Measurements from ENCODE around the gene ARHGAP40.
"Not testable (repeated sequence)": the region's sequence is repeated elsewhere in the genome, so short reads cannot be mapped to it uniquely, and the experiment has no call there.

Gene ARHGAP40

GRCh38 chr20:38589351-38589750 lies 12.3 kb upstream of the ARHGAP40 start:
- no peaks in the 10 kb centered on the region for H3K27me3 ChIP-seq (replicated peaks)
- no peak overlapping the region for H3K4me3 ChIP-seq (ENCODE audit: low read depth, low read length)
- no peak for DNase-seq
- H3K27ac ChIP-seq: no peak overlapping the region
- no peak for TF ChIP-seq CTCF (IDR thresholded peaks at IDR 0.05; ENCODE audit: low read depth, low read length, missing control alignments)
- in situ Hi-C loops (cut with HindIII; ENCODE audit: low pct_ligation_motif_present, low sequenced_read_pairs): no loop called here
- H3K36me3 ChIP-seq (replicated peaks): no peaks in the 10 kb centered on the region

GRCh38 chr20:38589967-38590675 lies 11.5 kb upstream of the ARHGAP40 start:
- Histone ChIP-seq H3K27me3 (replicated peaks) (no peaks in the 10 kb centered on the region), H3K27ac (no peak overlapping the region), H3K36me3 (replicated peaks) (no peaks in the 10 kb centered on the region), H3K4me3 (ENCODE audit: low read depth, low read length) (no peak overlapping the region)
- in situ Hi-C loops (cut with HindIII; ENCODE audit: low pct_ligation_motif_present, low sequenced_read_pairs): no loop called here
- DNase-seq: no peak
- TF ChIP-seq CTCF (IDR thresholded peaks at IDR 0.05; ENCODE audit: low read depth, low read length, missing control alignments): no peak

GRCh38 chr20:38590676-38591473 lies 10.7 kb upstream of the ARHGAP40 start:
- peak; percentile 16 for DNase-seq
- no peaks in the 10 kb centered on the region for H3K27me3 ChIP-seq (replicated peaks)
- in situ Hi-C loops (cut with HindIII; ENCODE audit: low pct_ligation_motif_present, low sequenced_read_pairs): no loop called here
- no peaks in the 10 kb centered on the region for H3K36me3 ChIP-seq (replicated peaks)
- H3K27ac ChIP-seq: no peak overlapping the region
- no peak for TF ChIP-seq CTCF (IDR thresholded peaks at IDR 0.05; ENCODE audit: low read depth, low read length, missing control alignments)
- H3K4me3 ChIP-seq (ENCODE audit: low read depth, low read length): no peak overlapping the region

GRCh38 chr20:38591474-38592410 lies 9.9 kb upstream of the ARHGAP40 start:
- TF ChIP-seq CTCF (IDR thresholded peaks at IDR 0.05; ENCODE audit: low read depth, low read length, missing control alignments): no peak
- no peak for DNase-seq
- no peak overlapping the region for H3K27ac ChIP-seq
- in situ Hi-C loops (cut with HindIII; ENCODE audit: low pct_ligation_motif_present, low sequenced_read_pairs): no loop called here
- no peaks in the 10 kb centered on the region for H3K27me3 ChIP-seq (replicated peaks)
- no peaks in the 10 kb centered on the region for H3K36me3 ChIP-seq (replicated peaks)
- H3K4me3 ChIP-seq (ENCODE audit: low read depth, low read length): no peak overlapping the region

- in situ Hi-C loops (cut with HindIII; ENCODE audit: low pct_ligation_motif_present, low sequenced_read_pairs); H3K27ac ChIP-seq; H3K27me3 ChIP-seq (replicated peaks); H3K4me3 ChIP-seq (ENCODE audit: low read depth, low read length); H3K36me3 ChIP-seq (replicated peaks): not testable (repeated sequence)
- DNase-seq: peak; percentile 12
Observed at GRCh38 chr20:38592411-38592790, 9.2 kb upstream of the ARHGAP40 start.

- H3K36me3 ChIP-seq (replicated peaks); DNase-seq; in situ Hi-C loops (cut with HindIII; ENCODE audit: low pct_ligation_motif_present, low sequenced_read_pairs); H3K27me3 ChIP-seq (replicated peaks); H3K4me3 ChIP-seq (ENCODE audit: low read depth, low read length); H3K27ac ChIP-seq: not testable (repeated sequence)
Observed at GRCh38 chr20:38594281-38594680, 7.3 kb upstream of the ARHGAP40 start.

- H3K4me3 ChIP-seq (ENCODE audit: low read depth, low read length); H3K36me3 ChIP-seq (replicated peaks); DNase-seq; in situ Hi-C loops (cut with HindIII; ENCODE audit: low pct_ligation_motif_present, low sequenced_read_pairs); H3K27me3 ChIP-seq (replicated peaks); H3K27ac ChIP-seq: not testable (repeated sequence)
Observed at GRCh38 chr20:38595886-38596285, 5.7 kb upstream of the ARHGAP40 start.
